ENCODE measurements around the gene APMAP.

DNA sequence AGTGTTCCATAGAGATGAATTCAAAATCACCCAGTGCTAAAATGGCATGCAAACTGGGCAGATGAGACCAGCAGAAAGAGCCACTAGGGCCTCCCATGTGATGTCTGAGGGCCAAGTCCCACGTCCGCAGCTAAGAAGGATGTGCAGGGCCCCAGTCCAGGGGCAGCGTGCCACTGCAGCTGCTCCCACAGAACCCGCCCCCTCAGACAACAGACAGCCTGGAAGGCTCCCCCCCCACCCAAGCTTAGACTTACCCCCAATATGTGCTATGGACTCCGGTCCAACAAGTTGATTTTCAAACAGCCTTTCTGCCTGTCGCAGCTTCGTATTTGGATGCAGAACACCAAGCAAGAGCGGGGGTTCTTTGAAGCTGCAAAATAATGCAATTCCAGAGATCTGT, 14.0 kb downstream of the APMAP start:
- no peak for TF ChIP-seq ZBTB48 (tag by site-specific recombination; IDR thresholded peaks at IDR 0.05)
- TF ChIP-seq HOXC10 (CRISPR knock-in tag; IDR thresholded peaks at IDR 0.05), result no peak
- no peak for TF ChIP-seq ZNF707 (tag by site-specific recombination; IDR thresholded peaks at IDR 0.05)
- TF ChIP-seq ZNF140 (tag by site-specific recombination; IDR thresholded peaks at IDR 0.05), result no peak
- no peak for TF ChIP-seq MZF1 (tag by site-specific recombination; IDR thresholded peaks at IDR 0.05; ENCODE audit: borderline replicate concordance)
- TF ChIP-seq ZNF704 (tag by site-specific recombination; IDR thresholded peaks at IDR 0.05), result no peak

Measured in HEK293 (cell line).